ENCODE data around the gene SMTN. TPM values are rescaled to one million over a fixed set of nuclear protein-coding genes. Genes with fewer than 3 reads are reported as not detected.

Gene SMTN
- total and polyA plus RNA-seq, 2 donors (not counting 3 experiments of a cell fraction or from before 2014, with no cell fraction given): 59.0 to 197 TPM

DNA sequence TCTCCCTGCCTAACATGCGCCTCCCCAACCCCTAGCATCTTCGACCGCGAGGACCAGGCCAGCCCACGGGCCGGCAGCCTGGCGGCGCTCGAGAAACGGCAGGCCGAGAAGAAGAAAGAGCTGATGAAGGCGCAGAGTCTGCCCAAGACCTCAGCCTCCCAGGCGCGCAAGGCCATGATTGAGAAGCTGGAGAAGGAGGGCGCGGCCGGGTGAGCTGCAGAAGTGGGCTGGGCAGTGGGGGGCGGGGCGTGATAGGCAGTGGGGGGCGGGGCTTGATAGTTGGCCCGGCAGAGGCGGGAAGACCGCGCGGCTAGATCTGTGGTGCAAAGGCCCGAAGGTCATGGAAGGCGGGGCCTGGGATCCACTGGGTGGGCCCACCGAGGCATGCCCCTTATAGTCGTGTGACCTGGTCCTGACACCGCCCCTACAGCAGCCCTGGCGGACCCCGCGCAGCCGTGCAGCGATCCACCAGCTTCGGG lies 17.6 kb downstream of the SMTN start:
- H3K4me2 ChIP-seq (ENCODE audit: insufficient read depth, low read length): no peak overlapping the region
- H3K79me2 ChIP-seq (ENCODE audit: control insufficient read depth, insufficient read depth, low read length): no peaks in the 10 kb centered on the region
- no peak for FAIRE-seq
- TF ChIP-seq GATA2 (IDR thresholded peaks at IDR 0.05; ENCODE audit: insufficient read depth, insufficient read length, low read depth, low read length) (no peak), EZH2 (IDR thresholded peaks at IDR 0.05; ENCODE audit: borderline replicate concordance, low read depth, low read length, severe bottlenecking) (no peak), POLR2AphosphoS5 (IDR thresholded peaks at IDR 0.05; ENCODE audit: insufficient read depth, low read depth, low read length) (no peak), JUN (IDR thresholded peaks at IDR 0.05; ENCODE audit: borderline replicate concordance, insufficient read depth, insufficient read length, low read depth) (no peak)
- TF ChIP-seq, protein P1, sequence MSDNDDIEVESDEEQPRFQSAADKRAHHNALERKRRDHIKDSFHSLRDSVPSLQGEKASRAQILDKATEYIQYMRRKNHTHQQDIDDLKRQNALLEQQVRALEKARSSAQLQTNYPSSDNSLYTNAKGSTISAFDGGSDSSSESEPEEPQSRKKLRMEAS (IDR thresholded peaks at IDR 0.05; ENCODE audit: insufficient read depth, insufficient read length): no peak
- H3K36me3 ChIP-seq (ENCODE audit: control insufficient read depth in 2 of 2, extremely low read depth in 1 of 2, insufficient read depth in 2 of 2, low read length in 2 of 2): peaks cover 27 to 71% of the 10 kb centered on the region in 2 experiments
- H3K27me3 ChIP-seq (ENCODE audit: control insufficient read depth in 2 of 2, insufficient read depth in 2 of 2, low read length in 2 of 2): no peaks in the 10 kb centered on the region
- no peak overlapping the region for H2AFZ ChIP-seq (ENCODE audit: low read depth, low read length)
- POLR2A ChIA-PET: interaction anchor here (1.0 kb wide), 1 partner anchor 9 kb away, joined by 3 read pairs; the partner anchor contains the start of gene SELENOM
- no peak overlapping the region for H3K27ac ChIP-seq (ENCODE audit: insufficient read depth, low read depth, low read length)
- intact Hi-C loops (cut with micrococcal nuclease): no loop called here
- H3K4me1 ChIP-seq (ENCODE audit: control insufficient read depth, extremely low read depth, insufficient read depth, low read length): no peaks in the 10 kb centered on the region
- CTCF ChIA-PET: interaction anchor here (0.6 to 1.2 kb wide), 3 partner anchors 9 to 131 kb away, joined by 3 to 5 read pairs (median 4); partner anchors contain the start of gene SELENOM
- no peak for DNase-seq (ENCODE audit: low read depth, low spot score)
- no peaks in the 10 kb centered on the region for H3K9me1 ChIP-seq (replicated peaks; ENCODE audit: control insufficient read depth, extremely low read depth, insufficient read depth, low read length)
- no peak overlapping the region for H3K9ac ChIP-seq (replicated peaks; ENCODE audit: extremely low read depth, insufficient read depth, low read length)
- no TSS peak for BruUV-seq (replicated peaks)
- no peak overlapping the region for H3K4me3 ChIP-seq (replicated peaks in 1 of 3; ENCODE audit: insufficient read depth in 1 of 3, low read depth in 1 of 3, low read length in 3 of 3)
- H4K20me1 ChIP-seq (replicated peaks; ENCODE audit: control insufficient read depth, extremely low read depth, insufficient read depth, low read length): no peaks in the 10 kb centered on the region
- no peaks in the 10 kb centered on the region for H3K9me3 ChIP-seq (replicated peaks; ENCODE audit: control insufficient read depth, insufficient read depth, low read length)
- dilution Hi-C loops (cut with MboI; ENCODE audit: extremely low pct_ligation_motif_present, low sequenced_read_pairs): no loop called here

DNA sequence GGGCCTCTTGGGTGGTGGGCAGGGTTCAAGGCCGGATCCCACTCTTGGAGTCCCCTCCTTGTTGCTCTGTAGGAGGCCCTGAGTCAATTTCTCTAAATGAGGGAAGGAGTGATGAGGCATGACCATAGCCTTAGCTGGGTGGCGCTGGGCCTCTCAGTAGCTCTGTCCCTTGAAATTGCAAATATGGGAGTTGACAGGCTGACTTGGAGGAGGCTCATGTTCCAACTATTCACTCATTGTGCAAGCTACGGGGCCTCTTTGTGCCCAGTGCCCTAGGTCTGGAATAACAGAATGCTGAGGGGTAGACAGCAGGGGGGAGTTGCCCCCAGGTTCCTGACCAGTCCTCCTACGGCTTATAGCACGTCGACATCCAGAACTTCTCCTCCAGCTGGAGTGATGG lies 18.3 kb downstream of the SMTN start:
- Histone ChIP-seq H3K4me2 (ENCODE audit: insufficient read depth, low read length) (no peak overlapping the region), H3K36me3 (ENCODE audit: control insufficient read depth in 2 of 2, extremely low read depth in 1 of 2, insufficient read depth in 2 of 2, low read length in 2 of 2) (peaks cover 27 to 65% of the 10 kb centered on the region in 2 experiments), H3K4me3 (replicated peaks in 1 of 3; ENCODE audit: insufficient read depth in 1 of 3, low read depth in 1 of 3, low read length in 3 of 3) (no peak overlapping the region), H3K27ac (ENCODE audit: insufficient read depth, low read depth, low read length) (no peak overlapping the region), H3K27me3 (ENCODE audit: control insufficient read depth in 2 of 2, insufficient read depth in 2 of 2, low read length in 2 of 2) (no peaks in the 10 kb centered on the region), H3K4me1 (ENCODE audit: control insufficient read depth, extremely low read depth, insufficient read depth, low read length) (no peaks in the 10 kb centered on the region), H4K20me1 (replicated peaks; ENCODE audit: control insufficient read depth, extremely low read depth, insufficient read depth, low read length) (no peaks in the 10 kb centered on the region), H2AFZ (ENCODE audit: low read depth, low read length) (no peak overlapping the region), H3K9ac (replicated peaks; ENCODE audit: extremely low read depth, insufficient read depth, low read length) (no peak overlapping the region), H3K9me3 (replicated peaks; ENCODE audit: control insufficient read depth, insufficient read depth, low read length) (no peaks in the 10 kb centered on the region), H3K79me2 (ENCODE audit: control insufficient read depth, insufficient read depth, low read length) (no peaks in the 10 kb centered on the region), H3K9me1 (replicated peaks; ENCODE audit: control insufficient read depth, extremely low read depth, insufficient read depth, low read length) (no peaks in the 10 kb centered on the region)
- FAIRE-seq (no peak), DNase-seq (ENCODE audit: low read depth, low spot score) (no peak)
- TF ChIP-seq, protein P2, sequence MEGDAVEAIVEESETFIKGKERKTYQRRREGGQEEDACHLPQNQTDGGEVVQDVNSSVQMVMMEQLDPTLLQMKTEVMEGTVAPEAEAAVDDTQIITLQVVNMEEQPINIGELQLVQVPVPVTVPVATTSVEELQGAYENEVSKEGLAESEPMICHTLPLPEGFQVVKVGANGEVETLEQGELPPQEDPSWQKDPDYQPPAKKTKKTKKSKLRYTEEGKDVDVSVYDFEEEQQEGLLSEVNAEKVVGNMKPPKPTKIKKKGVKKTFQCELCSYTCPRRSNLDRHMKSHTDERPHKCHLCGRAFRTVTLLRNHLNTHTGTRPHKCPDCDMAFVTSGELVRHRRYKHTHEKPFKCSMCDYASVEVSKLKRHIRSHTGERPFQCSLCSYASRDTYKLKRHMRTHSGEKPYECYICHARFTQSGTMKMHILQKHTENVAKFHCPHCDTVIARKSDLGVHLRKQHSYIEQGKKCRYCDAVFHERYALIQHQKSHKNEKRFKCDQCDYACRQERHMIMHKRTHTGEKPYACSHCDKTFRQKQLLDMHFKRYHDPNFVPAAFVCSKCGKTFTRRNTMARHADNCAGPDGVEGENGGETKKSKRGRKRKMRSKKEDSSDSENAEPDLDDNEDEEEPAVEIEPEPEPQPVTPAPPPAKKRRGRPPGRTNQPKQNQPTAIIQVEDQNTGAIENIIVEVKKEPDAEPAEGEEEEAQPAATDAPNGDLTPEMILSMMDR (IDR thresholded peaks at IDR 0.05; ENCODE audit: extremely low read depth in 1 of 2, insufficient read depth in 1 of 2, low read depth in 1 of 2, low read length in 2 of 2): no peak
- TF ChIP-seq FOS (IDR thresholded peaks at IDR 0.05; ENCODE audit: borderline replicate concordance, insufficient read depth, low read length): no peak
- TF ChIP-seq POLR2AphosphoS5 (IDR thresholded peaks at IDR 0.05; ENCODE audit: insufficient read depth, low read depth, low read length): no peak
- intact Hi-C loops (cut with micrococcal nuclease) (no loop called here), dilution Hi-C loops (cut with MboI; ENCODE audit: extremely low pct_ligation_motif_present, low sequenced_read_pairs) (no loop called here)
- POLR2A ChIA-PET: interaction anchor here (1.0 kb wide), 1 partner anchor 8 kb away, joined by 3 read pairs; the partner anchor contains the start of gene SELENOM
- no TSS peak for BruUV-seq (replicated peaks)
- CTCF ChIA-PET: no interaction called here
